Stimulated activated naive CD8-positive, alpha-beta T cell treated with anti-CD3 and anti-CD28 coated beads, Interleukin-15, amount 100 ng/mL, for 72 hours (primary cell): ENCODE measurements around the gene CYP2J2.

Source experiments
- ATAC-seq: fragments of 150-1000 bp; cut with Tn5 transposase; 2 replicates; pipeline ENCODE4 v1.10.0; 2021; ENCODE audit warnings: mild to moderate bottlenecking, moderate library complexity
- DNase-seq, 2 donors: peaks; one replicate each; pipeline ENCODE4 v3.0.0; 2021 to 2022
- H3K27ac Mint-ChIP-seq, 2 donors: one replicate each; pipeline ENCODE4 v1.8.0; 2022; ENCODE audit warnings: mild to moderate bottlenecking in 2 of 2, mixed read lengths in 2 of 2, moderate library complexity in 2 of 2
- H3K27me3 Mint-ChIP-seq: one replicate; pipeline ENCODE4 v1.8.0; 2022; ENCODE audit warnings: mixed read lengths
- H3K4me1 Mint-ChIP-seq: one replicate; pipeline ENCODE4 v1.8.0; 2022; ENCODE audit warnings: mild to moderate bottlenecking, mixed read lengths
- H3K4me3 Mint-ChIP-seq, 2 donors: one replicate each; pipeline ENCODE4 v1.8.0; 2022; ENCODE audit warnings: mild to moderate bottlenecking in 2 of 2, mixed read lengths in 2 of 2, moderate library complexity in 1 of 2
- H3K9me3 Mint-ChIP-seq, 2 donors: one replicate each; pipeline ENCODE4 v1.8.0; 2022; ENCODE audit warnings: mixed read lengths in 2 of 2

The CYP2J2 gene

GRCh38 chr1:59901770-59902388 lies 24.7 kb downstream of the CYP2J2 start:
- no peak for DNase-seq
- Mint-ChIP-seq H3K4me1 (peaks cover 6% of the 10 kb centered on the region), H3K27me3 (no peaks in the 10 kb centered on the region), H3K4me3 (no peak overlapping the region), H3K27ac (no peak overlapping the region), H3K9me3 (no peaks in the 10 kb centered on the region)
- no peak for ATAC-seq

- H3K4me1 Mint-ChIP-seq = peaks cover 6% of the 10 kb centered on the region
- no peaks in the 10 kb centered on the region for H3K27me3 Mint-ChIP-seq
- no peak overlapping the region for H3K27ac Mint-ChIP-seq
- DNase-seq (no peak), ATAC-seq (no peak)
- no peaks in the 10 kb centered on the region for H3K9me3 Mint-ChIP-seq
- H3K4me3 Mint-ChIP-seq = no peak overlapping the region
Measured at GRCh38 chr1:59900640-59901039, 25.9 kb downstream of the CYP2J2 start.

- Mint-ChIP-seq H3K4me3 (no peak overlapping the region), H3K27ac (no peak overlapping the region), H3K27me3 (no peaks in the 10 kb centered on the region), H3K9me3 (no peaks in the 10 kb centered on the region), H3K4me1 (peaks cover 12% of the 10 kb centered on the region)
- ATAC-seq = no peak
- DNase-seq = no peak
Measured at GRCh38 chr1:59898927-59899326, 27.6 kb downstream of the CYP2J2 start.

- DNase-seq = no peak
- Mint-ChIP-seq H3K27me3 (no peaks in the 10 kb centered on the region), H3K27ac (no peak overlapping the region), H3K4me3 (no peak overlapping the region), H3K9me3 (no peaks in the 10 kb centered on the region), H3K4me1 (peaks cover 20% of the 10 kb centered on the region)
- no peak for ATAC-seq
Measured at GRCh38 chr1:59897165-59897564, 29.4 kb downstream of the CYP2J2 start.

- Mint-ChIP-seq H3K4me1 (peaks cover 20% of the 10 kb centered on the region), H3K4me3 (peak overlapping the region; percentile 14 to 29), H3K27me3 (no peaks in the 10 kb centered on the region), H3K27ac (peak overlapping the region in 1 of 2 donors; percentile 42), H3K9me3 (peaks cover 12 to 25% of the 10 kb centered on the region in 2 donors)
- peak; percentile 60 for ATAC-seq
- no peak for DNase-seq
Measured at GRCh38 chr1:59892841-59893811, 33.4 kb downstream of the CYP2J2 start.

GRCh38 chr1:59885160-59885832 lies 41.3 kb downstream of the CYP2J2 start:
- Mint-ChIP-seq H3K9me3 (peaks cover 7 to 19% of the 10 kb centered on the region in 2 donors), H3K27me3 (no peaks in the 10 kb centered on the region), H3K4me1 (no peaks in the 10 kb centered on the region), H3K4me3 (no peak overlapping the region), H3K27ac (no peak overlapping the region)
- no peak for DNase-seq
- ATAC-seq = no peak

- ATAC-seq = no peak
- DNase-seq = no peak
- H3K27ac Mint-ChIP-seq = no peak overlapping the region
- no peaks in the 10 kb centered on the region for H3K4me1 Mint-ChIP-seq
- H3K27me3 Mint-ChIP-seq = no peaks in the 10 kb centered on the region
- H3K4me3 Mint-ChIP-seq = no peak overlapping the region
- H3K9me3 Mint-ChIP-seq = peaks cover 7% of the 10 kb centered on the region in 2 donors
Measured at GRCh38 chr1:59880735-59881134, 45.8 kb downstream of the CYP2J2 start.

GRCh38 chr1:59879996-59880505 lies 46.5 kb downstream of the CYP2J2 start:
- no peak overlapping the region for H3K27ac Mint-ChIP-seq
- no peaks in the 10 kb centered on the region for H3K27me3 Mint-ChIP-seq
- peaks cover 7% of the 10 kb centered on the region in 2 donors for H3K9me3 Mint-ChIP-seq
- H3K4me3 Mint-ChIP-seq = no peak overlapping the region
- no peaks in the 10 kb centered on the region for H3K4me1 Mint-ChIP-seq
- no peak for ATAC-seq
- DNase-seq = no peak

- no peaks in the 10 kb centered on the region for H3K27me3 Mint-ChIP-seq
- peak; percentile 65 for ATAC-seq
- H3K27ac Mint-ChIP-seq = no peak overlapping the region
- H3K4me3 Mint-ChIP-seq = no peak overlapping the region
- peak; percentile 33 to 48 for DNase-seq
- H3K4me1 Mint-ChIP-seq = no peaks in the 10 kb centered on the region
- peaks cover 7% of the 10 kb centered on the region in 2 donors for H3K9me3 Mint-ChIP-seq
Measured at GRCh38 chr1:59879574-59879973, 47.0 kb downstream of the CYP2J2 start.

- Mint-ChIP-seq H3K4me1 (no peaks in the 10 kb centered on the region), H3K27me3 (no peaks in the 10 kb centered on the region), H3K27ac (no peak overlapping the region), H3K4me3 (no peak overlapping the region), H3K9me3 (peaks cover 7% of the 10 kb centered on the region in 2 donors)
- no peak for ATAC-seq
- DNase-seq = no peak
Measured at GRCh38 chr1:59878370-59878769, 48.2 kb downstream of the CYP2J2 start.

- H3K27ac Mint-ChIP-seq = no peak overlapping the region
- peaks cover 7% of the 10 kb centered on the region in 2 donors for H3K9me3 Mint-ChIP-seq
- DNase-seq = no peak
- H3K4me1 Mint-ChIP-seq = no peaks in the 10 kb centered on the region
- H3K27me3 Mint-ChIP-seq = no peaks in the 10 kb centered on the region
- no peak for ATAC-seq
- H3K4me3 Mint-ChIP-seq = no peak overlapping the region
Measured at GRCh38 chr1:59877108-59877682, 49.4 kb downstream of the CYP2J2 start.

- no peak overlapping the region for H3K4me3 Mint-ChIP-seq
- H3K27me3 Mint-ChIP-seq = no peaks in the 10 kb centered on the region
- no peak overlapping the region for H3K27ac Mint-ChIP-seq
- H3K9me3 Mint-ChIP-seq = no peaks in the 10 kb centered on the region
- ATAC-seq (no peak), DNase-seq (no peak)
- H3K4me1 Mint-ChIP-seq = no peaks in the 10 kb centered on the region
Measured at GRCh38 chr1:59871746-59872145, 54.8 kb downstream of the CYP2J2 start.

- H3K4me3 Mint-ChIP-seq = no peak overlapping the region
- DNase-seq (no peak), ATAC-seq (no peak)
- H3K4me1 Mint-ChIP-seq = no peaks in the 10 kb centered on the region
- H3K27me3 Mint-ChIP-seq = no peaks in the 10 kb centered on the region
- H3K9me3 Mint-ChIP-seq = no peaks in the 10 kb centered on the region
- H3K27ac Mint-ChIP-seq = peak overlapping the region in 1 of 2 donors; percentile 63
Measured at GRCh38 chr1:59866462-59866861, 60.1 kb downstream of the CYP2J2 start.

- no peak for ATAC-seq
Measured at GRCh38 chr1:59857679-59858354, 68.8 kb downstream of the CYP2J2 start.

More at GRCh38 chr1:59857679-59858354, 68.8 kb downstream of the CYP2J2 start:
- Mint-ChIP-seq H3K27me3 (no peaks in the 10 kb centered on the region), H3K4me3 (no peak overlapping the region), H3K9me3 (peaks cover 4 to 8% of the 10 kb centered on the region in 2 donors), H3K4me1 (no peaks in the 10 kb centered on the region), H3K27ac (no peak overlapping the region)
- DNase-seq = no peak
